ENCODE data around the gene BACE2. TPM values are rescaled to one million over a fixed set of nuclear protein-coding genes. Genes with fewer than 3 reads are reported as not detected.

Gene BACE2
- total RNA-seq, 1 donor from 2014 or later = 16.8 TPM

GRCh38 chr21:41164981-41165655 is 2.8 kb upstream of the BACE2 start:
- Histone ChIP-seq H3K4me2 (ENCODE audit: low read length) (peak overlapping the region; percentile 33), H3K4me1 (ENCODE audit: insufficient read depth, low read length) (peaks cover 7% of the 10 kb centered on the region), H3K27ac (ENCODE audit: low read depth, low read length) (no peak overlapping the region), H4K20me1 (ENCODE audit: insufficient read depth, low read length) (peaks cover 7% of the 10 kb centered on the region), H3K27me3 (ENCODE audit: insufficient read depth, low read length) (no peaks in the 10 kb centered on the region), H3K9me3 (ENCODE audit: insufficient read depth, low read depth, low read length) (no peaks in the 10 kb centered on the region), H3K79me2 (ENCODE audit: insufficient read depth, low read length) (peaks cover 11% of the 10 kb centered on the region), H3K36me3 (ENCODE audit: insufficient read depth, low read length) (no peaks in the 10 kb centered on the region), H3K9ac (ENCODE audit: low read length) (no peak overlapping the region), H3K4me3 (ENCODE audit: insufficient read depth, low read depth, low read length) (no peak overlapping the region), H2AFZ (ENCODE audit: low read depth, low read length) (no peak overlapping the region)
- FAIRE-seq (no peak), DNase-seq (ENCODE audit: low read depth) (peak; percentile 73)
- peaks cover 2% of the 10 kb centered on the region for H3K36me3 Mint-ChIP-seq (ENCODE audit: low read depth, unreplicated experiment)
- H3K4me1 Mint-ChIP-seq (ENCODE audit: low read depth, unreplicated experiment) = peaks cover 9% of the 10 kb centered on the region
- TF ChIP-seq CTCF (IDR thresholded peaks at IDR 0.05; ENCODE audit: insufficient read depth, low read depth, low read length) (no peak), EZH2 (IDR thresholded peaks at IDR 0.05; ENCODE audit: insufficient read depth, low read length) (no peak)
- H3K27me3 Mint-ChIP-seq (ENCODE audit: low read depth, unreplicated experiment) = peaks cover 17% of the 10 kb centered on the region
- H3K27ac Mint-ChIP-seq (ENCODE audit: unreplicated experiment) = no peak overlapping the region
- no peaks in the 10 kb centered on the region for H3K9me3 Mint-ChIP-seq (ENCODE audit: unreplicated experiment)
- H3K4me3 Mint-ChIP-seq (ENCODE audit: unreplicated experiment) = no peak overlapping the region

- Histone ChIP-seq H3K9me3 (ENCODE audit: insufficient read depth, low read depth, low read length) (no peaks in the 10 kb centered on the region), H2AFZ (ENCODE audit: low read depth, low read length) (no peak overlapping the region), H3K4me2 (ENCODE audit: low read length) (peak overlapping the region; percentile 89), H3K9ac (ENCODE audit: low read length) (peak overlapping the region; percentile 83), H3K79me2 (ENCODE audit: insufficient read depth, low read length) (peaks cover 22% of the 10 kb centered on the region), H4K20me1 (ENCODE audit: insufficient read depth, low read length) (peaks cover 12% of the 10 kb centered on the region), H3K4me1 (ENCODE audit: insufficient read depth, low read length) (peaks cover 19% of the 10 kb centered on the region), H3K4me3 (ENCODE audit: insufficient read depth, low read depth, low read length) (peak overlapping the region; percentile 64), H3K27ac (ENCODE audit: low read depth, low read length) (no peak overlapping the region), H3K36me3 (ENCODE audit: insufficient read depth, low read length) (no peaks in the 10 kb centered on the region), H3K27me3 (ENCODE audit: insufficient read depth, low read length) (no peaks in the 10 kb centered on the region)
- H3K27ac Mint-ChIP-seq (ENCODE audit: unreplicated experiment) = no peak overlapping the region
- no peaks in the 10 kb centered on the region for H3K9me3 Mint-ChIP-seq (ENCODE audit: unreplicated experiment)
- peaks cover 9% of the 10 kb centered on the region for H3K4me1 Mint-ChIP-seq (ENCODE audit: low read depth, unreplicated experiment)
- FAIRE-seq (no peak), DNase-seq (ENCODE audit: low read depth) (no peak)
- H3K27me3 Mint-ChIP-seq (ENCODE audit: low read depth, unreplicated experiment) = peaks cover 26% of the 10 kb centered on the region
- peak overlapping the region; percentile 76 for H3K4me3 Mint-ChIP-seq (ENCODE audit: unreplicated experiment)
- H3K36me3 Mint-ChIP-seq (ENCODE audit: low read depth, unreplicated experiment) = peaks cover 2% of the 10 kb centered on the region
- TF ChIP-seq CTCF (IDR thresholded peaks at IDR 0.05; ENCODE audit: insufficient read depth, low read depth, low read length) = no peak
These were observed 1.1 kb upstream of the BACE2 start for GRCh38 chr21:41166884-41167283.
